Loucy (cell line): ENCODE measurements around the gene FAM107B.

ENCODE experiments used
- H2AFZ ChIP-seq: fragments of 200-600 bp; sonication (generic); 2 replicates; pipeline ENCODE4 v1.6.0; 2016; ENCODE audit warnings: antibody characterized with exemption, mild to moderate bottlenecking, low read length, moderate library complexity
- H3F3A ChIP-seq: fragments of 200-600 bp; 2 replicates; pipeline ENCODE4 v1.6.0; 2016; ENCODE audit warnings: antibody characterized with exemption, low read depth, mild to moderate bottlenecking
- H3K27me3 ChIP-seq: fragments of 200-600 bp; sonication (generic); 2 replicates; pipeline ENCODE4 v1.6.1; 2014; ENCODE audit warnings: low read length, mild to moderate bottlenecking; ENCODE audit not compliant: insufficient read depth, poor library complexity, severe bottlenecking
- H3K36me3 ChIP-seq: fragments of 200-600 bp; sonication (generic); 2 replicates; pipeline ENCODE4 v1.6.1; 2016; ENCODE audit warnings: low read length; ENCODE audit not compliant: insufficient read depth
- H3K4me1 ChIP-seq: fragments of 200-600 bp; sonication (generic); 2 replicates; pipeline ENCODE4 v1.5.1; 2014; ENCODE audit warnings: low read length, mild to moderate bottlenecking; ENCODE audit not compliant: insufficient read depth, poor library complexity, severe bottlenecking
- H3K4me2 ChIP-seq: fragments of 200-600 bp; sonication (generic); 2 replicates; pipeline ENCODE4 v1.6.0; 2014; ENCODE audit warnings: antibody characterized with exemption, low read length, low read depth, mild to moderate bottlenecking; ENCODE audit not compliant: poor library complexity, severe bottlenecking
- H3K4me3 ChIP-seq: fragments of 200-600 bp; sonication (generic); 2 replicates; pipeline ENCODE4 v1.5.1; 2014; ENCODE audit warnings: low read length, mild to moderate bottlenecking, mixed read lengths; ENCODE audit not compliant: poor library complexity, severe bottlenecking
- H3K79me2 ChIP-seq: fragments of 200-600 bp; sonication (generic); 2 replicates; pipeline ENCODE4 v1.6.1; 2014; ENCODE audit warnings: low read length; ENCODE audit not compliant: insufficient read depth
- H3K9ac ChIP-seq: fragments of 200-600 bp; sonication (generic); 2 replicates; pipeline ENCODE4 v1.6.0; 2014; ENCODE audit warnings: mild to moderate bottlenecking, low read depth, low read length, moderate library complexity; ENCODE audit not compliant: poor library complexity, severe bottlenecking
- H3K9me2 ChIP-seq: fragments of 200-600 bp; sonication (generic); replicated peaks from 2 replicates; pipeline ENCODE4 v1.6.1; 2016; ENCODE audit warnings: low read depth, low read length, mixed read lengths
- H3K9me3 ChIP-seq: fragments of 200-600 bp; sonication (generic); 2 replicates; pipeline ENCODE4 v1.6.1; 2014; ENCODE audit warnings: mild to moderate bottlenecking, antibody characterized with exemption, low read length, low read depth; ENCODE audit not compliant: insufficient read depth
- H4K20me1 ChIP-seq: fragments of 200-600 bp; sonication (generic); 2 replicates; pipeline ENCODE4 v1.6.0; 2014; ENCODE audit warnings: antibody characterized with exemption, low read length, mild to moderate bottlenecking; ENCODE audit not compliant: insufficient read depth, poor library complexity, severe bottlenecking
- CTCF ChIP-seq: fragments of 200-600 bp; sonication (generic); conservative IDR thresholded peaks from 2 replicates; pipeline ENCODE4 v1.5.1; 2014; ENCODE audit warnings: mild to moderate bottlenecking, antibody characterized with exemption, low read length
- EZH2phosphoT487 ChIP-seq: fragments of 200-600 bp; IDR thresholded peaks from 2 replicates; pipeline ENCODE4 v1.6.1; 2018; ENCODE audit warnings: antibody characterized with exemption, mild to moderate bottlenecking, moderate library complexity, borderline replicate concordance

The FAM107B gene

GRCh38 chr10:14653271-14654161 is 121.2 kb downstream of the FAM107B start:
- Histone ChIP-seq H3K9me2 (no peaks in the 10 kb centered on the region), H3K36me3 (no peaks in the 10 kb centered on the region), H3K4me2 (no peak overlapping the region), H3K9ac (no peak overlapping the region), H2AFZ (no peak overlapping the region), H4K20me1 (no peaks in the 10 kb centered on the region), H3F3A (no peaks in the 10 kb centered on the region), H3K27me3 (no peaks in the 10 kb centered on the region), H3K9me3 (no peaks in the 10 kb centered on the region), H3K4me1 (peaks cover 7% of the 10 kb centered on the region), H3K79me2 (no peaks in the 10 kb centered on the region), H3K4me3 (no peak overlapping the region)
- TF ChIP-seq CTCF = no peak
- no peak for TF ChIP-seq EZH2phosphoT487

GRCh38 chr10:14652816-14653215 is 121.9 kb downstream of the FAM107B start:
- Histone ChIP-seq H3K4me3 (no peak overlapping the region), H3K4me1 (peaks cover 14% of the 10 kb centered on the region), H3K9me3 (no peaks in the 10 kb centered on the region), H4K20me1 (no peaks in the 10 kb centered on the region), H3F3A (no peaks in the 10 kb centered on the region), H3K9ac (no peak overlapping the region), H3K27me3 (no peaks in the 10 kb centered on the region), H3K9me2 (no peaks in the 10 kb centered on the region), H3K4me2 (no peak overlapping the region), H2AFZ (no peak overlapping the region), H3K36me3 (no peaks in the 10 kb centered on the region), H3K79me2 (no peaks in the 10 kb centered on the region)
- no peak for TF ChIP-seq EZH2phosphoT487
- TF ChIP-seq CTCF = no peak

- Histone ChIP-seq H2AFZ (no peak overlapping the region), H3K27me3 (no peaks in the 10 kb centered on the region), H3K79me2 (no peaks in the 10 kb centered on the region), H3K4me2 (no peak overlapping the region), H3K36me3 (no peaks in the 10 kb centered on the region), H3F3A (no peaks in the 10 kb centered on the region), H3K4me3 (no peak overlapping the region), H4K20me1 (no peaks in the 10 kb centered on the region), H3K9ac (no peak overlapping the region), H3K9me2 (no peaks in the 10 kb centered on the region), H3K4me1 (peaks cover 17% of the 10 kb centered on the region), H3K9me3 (no peaks in the 10 kb centered on the region)
- no peak for TF ChIP-seq CTCF
- TF ChIP-seq EZH2phosphoT487 = no peak
Observed at GRCh38 chr10:14652067-14652466, 122.6 kb downstream of the FAM107B start.
